Measurements from ENCODE around the gene GJB3. TPM values are rescaled to one million over a fixed set of nuclear protein-coding genes. Genes with fewer than 3 reads are reported as not detected.

Gene GJB3
- total and polyA plus RNA-seq, 9 of the 15 experiments (the other 6 are each of a cell fraction or from before 2014, with no cell fraction given): not detected

GRCh38 chr1:34744851-34745250, 36.2 kb upstream of the GJB3 start:
- intact Hi-C loops (cut with micrococcal nuclease) (loop anchor here (5.0 kb wide), 1 partner anchor 283 kb away; no protein-coding TSS in a partner anchor), in situ Hi-C loops (cut with MboI) (loop anchor here (10.0 kb wide), 1 partner anchor 1110 kb away; no protein-coding TSS in a partner anchor)
- DNase-seq (ENCODE audit: extremely low read depth in 1 of 4, low spot score in 3 of 4): no peak
- WGBS (ENCODE audit: insufficient coverage, low coverage, missing lambda C conversion rate): 0% methylated on average over 3 of the region's 3 CpGs
- no peak overlapping the region for H2AFZ ChIP-seq (ENCODE audit: low read depth, low read length)
- peaks cover 6 to 28% of the 10 kb centered on the region in 2 experiments; a peak in 3 of 5 replicates for H3K27me3 ChIP-seq (ENCODE audit: control insufficient read depth in 2 of 2, insufficient read depth in 2 of 2, low read length in 2 of 2)
- H3K9me3 ChIP-seq (replicated peaks; ENCODE audit: control insufficient read depth, insufficient read depth, low read depth, low read length): no peaks in the 10 kb centered on the region
- no peak for TF ChIP-seq NCOA1 (IDR thresholded peaks at IDR 0.05; ENCODE audit: low read depth)
- TF ChIP-seq JUNB (CRISPR knock-in tag; conservative IDR thresholded peaks at IDR 0.05): no peak
- no peak for TF ChIP-seq CBX2 (IDR thresholded peaks at IDR 0.05; ENCODE audit: insufficient read depth, low read length, poor library complexity, severe bottlenecking)
- no peak for TF ChIP-seq ZNF224 (CRISPR knock-in tag; IDR thresholded peaks at IDR 0.05)
- no peak for TF ChIP-seq KLF13 (tag; IDR thresholded peaks at IDR 0.05; ENCODE audit: borderline replicate concordance, low read depth)
- no peak for TF ChIP-seq ELF2 (CRISPR knock-in tag; IDR thresholded peaks at IDR 0.05)
- TF ChIP-seq EHMT2 (IDR thresholded peaks at IDR 0.05): no peak
- TF ChIP-seq ZNF184 (CRISPR knock-in tag; IDR thresholded peaks at IDR 0.05): no peak
- TF ChIP-seq ZNF263 (CRISPR knock-in tag; IDR thresholded peaks at IDR 0.05; ENCODE audit: borderline replicate concordance): no peak
- no peak overlapping the region for H3K9ac ChIP-seq (ENCODE audit: insufficient read depth in 1 of 2, low read depth in 2 of 2, low read length in 2 of 2)
- no peaks in the 10 kb centered on the region for H3K36me3 ChIP-seq (ENCODE audit: control insufficient read depth, insufficient read depth, low read length)
- no peaks in the 10 kb centered on the region for H3K4me1 ChIP-seq (replicated peaks in 1 of 2; ENCODE audit: control insufficient read depth in 2 of 2, insufficient read depth in 2 of 2, low read length in 2 of 2)
- no peak overlapping the region for H3K4me2 ChIP-seq (ENCODE audit: insufficient read depth, low read length)
- no peak overlapping the region for H3K4me3 ChIP-seq
- ChIA-PET CTCF (ENCODE audit: low intra/inter-chr PET ratio) (no interaction called here), POLR2A (no interaction called here)
- ATAC-seq: no peak
- H3K9me1 ChIP-seq (ENCODE audit: control insufficient read depth, insufficient read depth, low read length): no peaks in the 10 kb centered on the region
- H3K79me2 ChIP-seq (ENCODE audit: control insufficient read depth, insufficient read depth, low read length): no peaks in the 10 kb centered on the region
- no TSS peak for BruUV-seq (replicated peaks)
- no peak for FAIRE-seq
- H3K27ac ChIP-seq (ENCODE audit: extremely low read depth, low read depth, low read length): no peak overlapping the region
- peaks cover 11% of the 10 kb centered on the region for H4K20me1 ChIP-seq (replicated peaks; ENCODE audit: control insufficient read depth, insufficient read depth, low read length)

All from K562 (cell line).